Panc1 (cell line): ENCODE measurements around the gene USP6NL. TPM values are rescaled to one million over a fixed set of nuclear protein-coding genes. Genes with fewer than 3 reads are reported as not detected.

Experiments used
- ATAC-seq: fragments of 200-7000 bp; cut with Tn5 transposase; 2 replicates; pipeline ENCODE4 v1.9.1; 2020; ENCODE audit warnings: mild to moderate bottlenecking, moderate library complexity
- BruUV-seq: library from RNA; stranded (reverse); fragments of 400-500 nt; replicated peaks from 2 replicates; lab custom pipeline; 2021; lab: Mats Ljungman, UMichigan
- CTCF ChIA-PET: fragments of 300-600 bp; sonication (Branson Sonifier 250); formaldehyde crosslinking; loops from one replicate; lab custom pipeline; 2022; ENCODE audit warnings: antibody characterized with exemption; lab: Charles Lee
- POLR2A ChIA-PET: fragments of 300-600 bp; sonication (Branson Sonifier 250); formaldehyde crosslinking; loops from one replicate; lab custom pipeline; 2022; ENCODE audit warnings: antibody characterized with exemption; lab: Charles Lee
- DNase-seq: peaks from one replicate; pipeline ENCODE4 v3.0.0-alpha.2; 2010; ENCODE audit warnings: low read depth, low spot score
- H3K27ac ChIP-seq: 2 replicates; pipeline ENCODE4 v1.5.1; 2011; ENCODE audit warnings: mild to moderate bottlenecking, low read length, inconsistent platforms
- H3K27me3 ChIP-seq: fragments of 200-500 bp; sonication (Bioruptor generic); 2 replicates; pipeline ENCODE4 v1.6.0; 2014; ENCODE audit warnings: low read length, inconsistent platforms; ENCODE audit not compliant: control insufficient read depth, insufficient read depth
- H3K36me3 ChIP-seq: fragments of 200-500 bp; sonication (Bioruptor generic); 2 replicates; pipeline ENCODE4 v1.5.1; 2014; ENCODE audit warnings: inconsistent platforms, mild to moderate bottlenecking, low read length, moderate library complexity; ENCODE audit not compliant: control insufficient read depth, insufficient read depth
- H3K4me1 ChIP-seq: 2 replicates; pipeline ENCODE4 v1.5.1; 2011; ENCODE audit warnings: inconsistent platforms, mild to moderate bottlenecking, low read length, moderate library complexity; ENCODE audit not compliant: control insufficient read depth, insufficient read depth
- H3K4me3 ChIP-seq, 2 experiments: 2 replicates each; pipeline ENCODE4 v1.5.1; 2011 to 2012; ENCODE audit warnings: low read depth in 2 of 2, low read length in 2 of 2, mild to moderate bottlenecking in 2 of 2, inconsistent platforms in 1 of 2, moderate library complexity in 1 of 2
- H3K9me3 ChIP-seq: fragments of 200-500 bp; sonication (Bioruptor generic); 2 replicates; pipeline ENCODE4 v1.5.1; 2014; ENCODE audit warnings: low read depth, mild to moderate bottlenecking, inconsistent platforms, low read length, moderate library complexity; ENCODE audit not compliant: control insufficient read depth, insufficient read depth
- CTCF ChIP-seq: fragments of 450-650 bp; IDR thresholded peaks from 2 replicates; pipeline ENCODE4 v1.5.1; 2017; ENCODE audit warnings: mild to moderate bottlenecking
- POLR2AphosphoS5 ChIP-seq: IDR thresholded peaks from 2 replicates; pipeline ENCODE4 v1.6.1; 2012; ENCODE audit warnings: mild to moderate bottlenecking, low read depth, low read length, moderate library complexity
- REST ChIP-seq, 2 experiments: IDR thresholded peaks; 2 replicates each; pipeline ENCODE4 v1.6.1; 2011 to 2012; ENCODE audit warnings: low read depth in 2 of 2, control low read depth in 1 of 2, low read length in 1 of 2, mild to moderate bottlenecking in 1 of 2, moderate library complexity in 1 of 2; ENCODE audit not compliant: insufficient read depth in 1 of 2
- SIN3A ChIP-seq: IDR thresholded peaks from 2 replicates; pipeline ENCODE4 v1.6.1; 2012; ENCODE audit warnings: low read depth, mild to moderate bottlenecking, low read length, moderate library complexity, borderline replicate concordance; ENCODE audit not compliant: insufficient read depth
- TCF7L2 ChIP-seq: IDR thresholded peaks from 2 replicates; pipeline ENCODE4 v1.6.1; 2011; ENCODE audit warnings: mild to moderate bottlenecking, low read depth, low read length, inconsistent platforms
- in situ Hi-C: cut with HindIII; loops from 2 replicates; pipeline ENCODE4 v1.10.0; 2016; ENCODE audit warnings: low sequenced_read_pairs, low pct_unique_long_range_greater_than_20kb
- intact Hi-C: fragments of 100-400 bp; cut with micrococcal nuclease; formaldehyde crosslinking; loops from one replicate; pipeline ENCODE4 v1.10.0; 2022; ENCODE audit not compliant: unreplicated experiment
- total RNA-seq: library from RNA; stranded (reverse); gene quantifications from one replicate; pipeline ENCODE4 v1.2.1, GENCODE V29; 2021; ENCODE audit not compliant: unreplicated experiment

USP6NL gene
- total RNA-seq, 1 experiment from 2014 or later, result 13.9 TPM

DNA sequence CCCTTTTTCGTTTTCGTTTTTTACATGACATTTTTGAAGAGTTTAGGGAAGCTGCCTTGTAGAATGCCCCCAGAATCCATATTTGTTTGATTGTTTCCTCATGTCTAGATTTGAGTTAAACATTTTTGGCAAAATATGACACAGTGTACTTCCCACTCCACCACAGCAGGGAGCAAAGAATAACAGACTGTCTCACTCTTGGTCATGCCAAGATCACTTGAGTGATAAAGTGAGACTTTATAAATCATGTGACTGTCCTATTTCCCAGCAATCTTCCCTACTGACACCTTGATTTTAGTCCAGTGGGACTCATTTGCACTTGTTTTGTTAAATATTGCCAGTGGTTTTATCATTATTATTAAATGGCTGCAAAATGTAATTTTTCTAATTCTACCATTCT lies 44.4 kb upstream of the USP6NL start:
- Histone ChIP-seq H3K4me1 (no peaks in the 10 kb centered on the region), H3K27ac (no peak overlapping the region), H3K4me3 (no peak overlapping the region), H3K36me3 (no peaks in the 10 kb centered on the region), H3K27me3 (no peaks in the 10 kb centered on the region), H3K9me3 (no peaks in the 10 kb centered on the region)
- DNase-seq, result no peak
- ChIA-PET CTCF (no interaction called here), POLR2A (no interaction called here)
- in situ Hi-C loops (no loop called here), intact Hi-C loops (no loop called here)
- no TSS peak for BruUV-seq
- TF ChIP-seq POLR2AphosphoS5 (no peak), CTCF (no peak), TCF7L2 (no peak), SIN3A (no peak), REST (IDR thresholded peaks at IDR 0.05; ENCODE audit: insufficient read depth in 1 of 2, low read depth in 2 of 2, low read length in 1 of 2) (no peak)
- ATAC-seq, result no peak

DNA sequence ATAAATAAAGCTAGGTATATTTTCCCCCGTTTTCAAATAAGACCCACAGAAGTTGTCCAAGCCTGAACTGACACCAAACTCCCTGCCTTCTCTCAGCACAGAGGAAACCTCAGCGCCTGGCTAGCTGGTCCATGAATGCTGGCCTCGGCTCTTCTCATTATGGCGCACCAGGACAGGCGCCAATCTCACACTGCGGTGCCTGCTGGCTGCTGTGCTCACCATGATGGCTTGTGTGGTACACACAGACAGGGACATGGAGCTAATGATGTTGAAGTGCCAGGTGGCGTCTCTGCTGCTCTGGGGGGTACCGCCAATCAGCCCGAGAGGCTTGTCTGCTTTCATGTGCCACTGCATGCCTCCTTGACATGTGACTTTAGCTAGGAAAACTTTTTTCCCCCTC lies 43.2 kb upstream of the USP6NL start:
- H3K4me1 ChIP-seq, result no peaks in the 10 kb centered on the region
- intact Hi-C loops (no loop called here), in situ Hi-C loops (no loop called here)
- DNase-seq (no peak), ATAC-seq (no peak)
- no peak overlapping the region for H3K27ac ChIP-seq
- H3K4me3 ChIP-seq, result no peak overlapping the region
- no TSS peak for BruUV-seq
- no peaks in the 10 kb centered on the region for H3K9me3 ChIP-seq
- H3K36me3 ChIP-seq, result no peaks in the 10 kb centered on the region
- POLR2A ChIA-PET, result no interaction called here
- no peak for TF ChIP-seq POLR2AphosphoS5
- no peak for TF ChIP-seq TCF7L2
- TF ChIP-seq CTCF, result no peak
- no peak for TF ChIP-seq REST (IDR thresholded peaks at IDR 0.05; ENCODE audit: insufficient read depth in 1 of 2, low read depth in 2 of 2, low read length in 1 of 2)
- TF ChIP-seq SIN3A, result no peak
- CTCF ChIA-PET, result no interaction called here
- no peaks in the 10 kb centered on the region for H3K27me3 ChIP-seq
